ENCODE results near the gene BACH2. TPM values are rescaled to one million over a fixed set of nuclear protein-coding genes. Genes with fewer than 3 reads are reported as not detected.

BACH2 gene
- total and polyA plus RNA-seq, 9 of the 15 experiments (the other 6 are each of a cell fraction or from before 2014, with no cell fraction given): 0.06 to 3.1 (median 0.59) TPM

DNA sequence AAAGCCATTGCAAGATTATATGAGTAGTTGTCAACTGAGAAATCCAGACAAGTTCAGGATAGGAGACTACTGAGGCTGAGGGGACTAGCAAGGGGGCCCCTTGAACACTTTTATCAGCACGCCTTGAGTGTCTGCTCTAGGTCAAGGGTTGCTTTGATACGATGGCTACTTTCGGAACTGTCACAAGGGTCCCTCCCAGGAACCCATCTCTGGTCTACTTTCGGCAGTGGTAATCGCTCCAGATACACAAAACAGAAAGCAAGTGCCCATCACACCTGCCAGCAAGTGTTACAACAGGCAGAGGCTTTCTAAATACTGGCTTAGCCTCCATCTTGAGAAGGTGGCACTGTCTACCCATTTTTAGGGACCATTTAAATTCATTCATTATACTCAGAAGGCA, 341.3 kb downstream of the BACH2 start:
- no peak overlapping the region for H3K4me3 ChIP-seq
- H2AFZ ChIP-seq (ENCODE audit: low read depth, low read length): no peak overlapping the region
- no peaks in the 10 kb centered on the region for H3K79me2 ChIP-seq (ENCODE audit: control insufficient read depth, insufficient read depth, low read length)
- H3K27me3 ChIP-seq (ENCODE audit: control insufficient read depth in 2 of 2, insufficient read depth in 2 of 2, low read length in 2 of 2): peaks cover 3 to 22% of the 10 kb centered on the region in 2 experiments; a peak in 3 of 5 replicates
- no peak overlapping the region for H3K4me2 ChIP-seq (ENCODE audit: insufficient read depth, low read length)
- no peak overlapping the region for H3K9ac ChIP-seq (ENCODE audit: insufficient read depth in 1 of 2, low read depth in 2 of 2, low read length in 2 of 2)
- CTCF ChIA-PET (ENCODE audit: low intra/inter-chr PET ratio): interaction anchor here (0.8 kb wide), 1 partner anchor 80 kb away, joined by 7 read pairs; no protein-coding TSS in a partner anchor
- FAIRE-seq (no peak), ATAC-seq (no peak), DNase-seq (ENCODE audit: extremely low read depth in 1 of 4, low spot score in 3 of 4) (no peak)
- H4K20me1 ChIP-seq (replicated peaks; ENCODE audit: control insufficient read depth, insufficient read depth, low read length): no peaks in the 10 kb centered on the region
- no peak for TF ChIP-seq KLF13 (tag; IDR thresholded peaks at IDR 0.05; ENCODE audit: borderline replicate concordance, low read depth)
- TF ChIP-seq, protein P1, sequence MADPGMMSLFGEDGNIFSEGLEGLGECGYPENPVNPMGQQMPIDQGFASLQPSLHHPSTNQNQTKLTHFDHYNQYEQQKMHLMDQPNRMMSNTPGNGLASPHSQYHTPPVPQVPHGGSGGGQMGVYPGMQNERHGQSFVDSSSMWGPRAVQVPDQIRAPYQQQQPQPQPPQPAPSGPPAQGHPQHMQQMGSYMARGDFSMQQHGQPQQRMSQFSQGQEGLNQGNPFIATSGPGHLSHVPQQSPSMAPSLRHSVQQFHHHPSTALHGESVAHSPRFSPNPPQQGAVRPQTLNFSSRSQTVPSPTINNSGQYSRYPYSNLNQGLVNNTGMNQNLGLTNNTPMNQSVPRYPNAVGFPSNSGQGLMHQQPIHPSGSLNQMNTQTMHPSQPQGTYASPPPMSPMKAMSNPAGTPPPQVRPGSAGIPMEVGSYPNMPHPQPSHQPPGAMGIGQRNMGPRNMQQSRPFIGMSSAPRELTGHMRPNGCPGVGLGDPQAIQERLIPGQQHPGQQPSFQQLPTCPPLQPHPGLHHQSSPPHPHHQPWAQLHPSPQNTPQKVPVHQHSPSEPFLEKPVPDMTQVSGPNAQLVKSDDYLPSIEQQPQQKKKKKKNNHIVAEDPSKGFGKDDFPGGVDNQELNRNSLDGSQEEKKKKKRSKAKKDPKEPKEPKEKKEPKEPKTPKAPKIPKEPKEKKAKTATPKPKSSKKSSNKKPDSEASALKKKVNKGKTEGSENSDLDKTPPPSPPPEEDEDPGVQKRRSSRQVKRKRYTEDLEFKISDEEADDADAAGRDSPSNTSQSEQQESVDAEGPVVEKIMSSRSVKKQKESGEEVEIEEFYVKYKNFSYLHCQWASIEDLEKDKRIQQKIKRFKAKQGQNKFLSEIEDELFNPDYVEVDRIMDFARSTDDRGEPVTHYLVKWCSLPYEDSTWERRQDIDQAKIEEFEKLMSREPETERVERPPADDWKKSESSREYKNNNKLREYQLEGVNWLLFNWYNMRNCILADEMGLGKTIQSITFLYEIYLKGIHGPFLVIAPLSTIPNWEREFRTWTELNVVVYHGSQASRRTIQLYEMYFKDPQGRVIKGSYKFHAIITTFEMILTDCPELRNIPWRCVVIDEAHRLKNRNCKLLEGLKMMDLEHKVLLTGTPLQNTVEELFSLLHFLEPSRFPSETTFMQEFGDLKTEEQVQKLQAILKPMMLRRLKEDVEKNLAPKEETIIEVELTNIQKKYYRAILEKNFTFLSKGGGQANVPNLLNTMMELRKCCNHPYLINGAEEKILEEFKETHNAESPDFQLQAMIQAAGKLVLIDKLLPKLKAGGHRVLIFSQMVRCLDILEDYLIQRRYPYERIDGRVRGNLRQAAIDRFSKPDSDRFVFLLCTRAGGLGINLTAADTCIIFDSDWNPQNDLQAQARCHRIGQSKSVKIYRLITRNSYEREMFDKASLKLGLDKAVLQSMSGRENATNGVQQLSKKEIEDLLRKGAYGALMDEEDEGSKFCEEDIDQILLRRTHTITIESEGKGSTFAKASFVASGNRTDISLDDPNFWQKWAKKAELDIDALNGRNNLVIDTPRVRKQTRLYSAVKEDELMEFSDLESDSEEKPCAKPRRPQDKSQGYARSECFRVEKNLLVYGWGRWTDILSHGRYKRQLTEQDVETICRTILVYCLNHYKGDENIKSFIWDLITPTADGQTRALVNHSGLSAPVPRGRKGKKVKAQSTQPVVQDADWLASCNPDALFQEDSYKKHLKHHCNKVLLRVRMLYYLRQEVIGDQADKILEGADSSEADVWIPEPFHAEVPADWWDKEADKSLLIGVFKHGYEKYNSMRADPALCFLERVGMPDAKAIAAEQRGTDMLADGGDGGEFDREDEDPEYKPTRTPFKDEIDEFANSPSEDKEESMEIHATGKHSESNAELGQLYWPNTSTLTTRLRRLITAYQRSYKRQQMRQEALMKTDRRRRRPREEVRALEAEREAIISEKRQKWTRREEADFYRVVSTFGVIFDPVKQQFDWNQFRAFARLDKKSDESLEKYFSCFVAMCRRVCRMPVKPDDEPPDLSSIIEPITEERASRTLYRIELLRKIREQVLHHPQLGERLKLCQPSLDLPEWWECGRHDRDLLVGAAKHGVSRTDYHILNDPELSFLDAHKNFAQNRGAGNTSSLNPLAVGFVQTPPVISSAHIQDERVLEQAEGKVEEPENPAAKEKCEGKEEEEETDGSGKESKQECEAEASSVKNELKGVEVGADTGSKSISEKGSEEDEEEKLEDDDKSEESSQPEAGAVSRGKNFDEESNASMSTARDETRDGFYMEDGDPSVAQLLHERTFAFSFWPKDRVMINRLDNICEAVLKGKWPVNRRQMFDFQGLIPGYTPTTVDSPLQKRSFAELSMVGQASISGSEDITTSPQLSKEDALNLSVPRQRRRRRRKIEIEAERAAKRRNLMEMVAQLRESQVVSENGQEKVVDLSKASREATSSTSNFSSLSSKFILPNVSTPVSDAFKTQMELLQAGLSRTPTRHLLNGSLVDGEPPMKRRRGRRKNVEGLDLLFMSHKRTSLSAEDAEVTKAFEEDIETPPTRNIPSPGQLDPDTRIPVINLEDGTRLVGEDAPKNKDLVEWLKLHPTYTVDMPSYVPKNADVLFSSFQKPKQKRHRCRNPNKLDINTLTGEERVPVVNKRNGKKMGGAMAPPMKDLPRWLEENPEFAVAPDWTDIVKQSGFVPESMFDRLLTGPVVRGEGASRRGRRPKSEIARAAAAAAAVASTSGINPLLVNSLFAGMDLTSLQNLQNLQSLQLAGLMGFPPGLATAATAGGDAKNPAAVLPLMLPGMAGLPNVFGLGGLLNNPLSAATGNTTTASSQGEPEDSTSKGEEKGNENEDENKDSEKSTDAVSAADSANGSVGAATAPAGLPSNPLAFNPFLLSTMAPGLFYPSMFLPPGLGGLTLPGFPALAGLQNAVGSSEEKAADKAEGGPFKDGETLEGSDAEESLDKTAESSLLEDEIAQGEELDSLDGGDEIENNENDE (IDR thresholded peaks at IDR 0.05; ENCODE audit: low read depth, low read length): no peak
- no peak for TF ChIP-seq THRAP3 (IDR thresholded peaks at IDR 0.05; ENCODE audit: borderline replicate concordance)
- TF ChIP-seq, protein P2, sequence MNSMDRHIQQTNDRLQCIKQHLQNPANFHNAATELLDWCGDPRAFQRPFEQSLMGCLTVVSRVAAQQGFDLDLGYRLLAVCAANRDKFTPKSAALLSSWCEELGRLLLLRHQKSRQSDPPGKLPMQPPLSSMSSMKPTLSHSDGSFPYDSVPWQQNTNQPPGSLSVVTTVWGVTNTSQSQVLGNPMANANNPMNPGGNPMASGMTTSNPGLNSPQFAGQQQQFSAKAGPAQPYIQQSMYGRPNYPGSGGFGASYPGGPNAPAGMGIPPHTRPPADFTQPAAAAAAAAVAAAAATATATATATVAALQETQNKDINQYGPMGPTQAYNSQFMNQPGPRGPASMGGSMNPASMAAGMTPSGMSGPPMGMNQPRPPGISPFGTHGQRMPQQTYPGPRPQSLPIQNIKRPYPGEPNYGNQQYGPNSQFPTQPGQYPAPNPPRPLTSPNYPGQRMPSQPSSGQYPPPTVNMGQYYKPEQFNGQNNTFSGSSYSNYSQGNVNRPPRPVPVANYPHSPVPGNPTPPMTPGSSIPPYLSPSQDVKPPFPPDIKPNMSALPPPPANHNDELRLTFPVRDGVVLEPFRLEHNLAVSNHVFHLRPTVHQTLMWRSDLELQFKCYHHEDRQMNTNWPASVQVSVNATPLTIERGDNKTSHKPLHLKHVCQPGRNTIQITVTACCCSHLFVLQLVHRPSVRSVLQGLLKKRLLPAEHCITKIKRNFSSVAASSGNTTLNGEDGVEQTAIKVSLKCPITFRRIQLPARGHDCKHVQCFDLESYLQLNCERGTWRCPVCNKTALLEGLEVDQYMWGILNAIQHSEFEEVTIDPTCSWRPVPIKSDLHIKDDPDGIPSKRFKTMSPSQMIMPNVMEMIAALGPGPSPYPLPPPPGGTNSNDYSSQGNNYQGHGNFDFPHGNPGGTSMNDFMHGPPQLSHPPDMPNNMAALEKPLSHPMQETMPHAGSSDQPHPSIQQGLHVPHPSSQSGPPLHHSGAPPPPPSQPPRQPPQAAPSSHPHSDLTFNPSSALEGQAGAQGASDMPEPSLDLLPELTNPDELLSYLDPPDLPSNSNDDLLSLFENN (IDR thresholded peaks at IDR 0.05; ENCODE audit: low read depth in 2 of 2, low read length in 2 of 2): no peak
- TF ChIP-seq SMAD1 (IDR thresholded peaks at IDR 0.05; ENCODE audit: low read depth, low read length, partially characterized antibody): no peak
- no peaks in the 10 kb centered on the region for H3K9me3 ChIP-seq (replicated peaks; ENCODE audit: control insufficient read depth, insufficient read depth, low read depth, low read length)
- BruUV-seq (replicated peaks): no TSS peak
- 3% methylated on average over 5 of the region's 5 CpGs for WGBS (ENCODE audit: insufficient coverage, low coverage, missing lambda C conversion rate)
- intact Hi-C loops (cut with micrococcal nuclease) (no loop called here), in situ Hi-C loops (cut with MboI) (no loop called here)
- H3K9me1 ChIP-seq (ENCODE audit: control insufficient read depth, insufficient read depth, low read length): no peaks in the 10 kb centered on the region
- H3K36me3 ChIP-seq (ENCODE audit: control insufficient read depth, insufficient read depth, low read length): no peaks in the 10 kb centered on the region
- POLR2A ChIA-PET: interaction anchor here (1.1 kb wide), 1 partner anchor 11 kb away, joined by 4 read pairs; no protein-coding TSS in a partner anchor
- H3K4me1 ChIP-seq (replicated peaks in 1 of 2; ENCODE audit: control insufficient read depth in 2 of 2, insufficient read depth in 2 of 2, low read length in 2 of 2): peaks cover 0 to 3% of the 10 kb centered on the region in 2 experiments; a peak in 1 of 5 replicates
- no peak overlapping the region for H3K27ac ChIP-seq (ENCODE audit: extremely low read depth, low read depth, low read length)

Data from K562 (cell line).